Measurements from ENCODE around the gene CYTH4. TPM values are rescaled to one million over a fixed set of nuclear protein-coding genes. Genes with fewer than 3 reads are reported as not detected.

CYTH4 gene
- polyA plus RNA-seq, 1 donor (not counting 4 experiments of a cell fraction or from before 2014, with no cell fraction given) = 0.05 TPM

DNA sequence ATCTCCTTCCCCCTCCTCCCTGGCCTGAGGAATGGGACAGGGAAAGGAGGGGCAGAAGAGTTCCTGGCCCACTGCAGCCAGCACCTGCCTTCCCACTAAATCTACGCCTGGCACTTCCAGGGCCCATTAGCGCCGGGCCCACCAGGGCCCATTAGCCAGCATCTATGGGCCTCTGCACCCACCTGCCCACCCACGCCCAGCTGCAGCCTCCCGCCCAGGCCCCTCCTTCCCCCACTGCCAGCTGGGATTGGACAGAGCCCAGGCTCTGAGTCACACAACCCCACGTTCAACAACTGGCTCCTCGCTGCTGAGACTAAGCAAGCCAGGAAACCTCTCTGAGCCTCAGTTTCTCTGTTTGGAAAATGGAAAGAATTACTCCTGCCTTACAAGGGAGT lies 48.7 kb downstream of the CYTH4 start:
- Histone ChIP-seq H3K4me2 (ENCODE audit: control insufficient read depth, extremely low read depth, insufficient read depth, low read depth, low read length) (no peak overlapping the region), H3K27me3 (ENCODE audit: control insufficient read depth, extremely low read depth, insufficient read depth, low read length) (peaks cover 23% of the 10 kb centered on the region), H3K9me3 (ENCODE audit: control insufficient read depth, low read depth, low read length) (no peaks in the 10 kb centered on the region), H2AFZ (ENCODE audit: control insufficient read depth, low read length) (no peak overlapping the region), H3K27ac (ENCODE audit: control insufficient read depth, insufficient read depth, low read length) (no peak overlapping the region), H3K79me2 (ENCODE audit: control insufficient read depth, insufficient read depth, low read length) (no peaks in the 10 kb centered on the region), H3K9ac (ENCODE audit: control insufficient read depth, extremely low read depth, insufficient read depth, low read length) (no peak overlapping the region), H3K4me1 (ENCODE audit: control insufficient read depth, extremely low read depth, insufficient read depth, low read length) (peaks cover 52% of the 10 kb centered on the region), H3K36me3 (ENCODE audit: control insufficient read depth in 2 of 2, extremely low read depth in 1 of 2, insufficient read depth in 2 of 2, low read length in 2 of 2) (no peaks in the 10 kb centered on the region), H3K4me3 (ENCODE audit: control insufficient read depth in 2 of 3, extremely low read depth in 1 of 3, insufficient read depth in 2 of 3, low read depth in 1 of 3, low read length in 3 of 3) (no peak overlapping the region), H3K9me1 (ENCODE audit: control insufficient read depth, extremely low read depth, insufficient read depth, low read length) (no peaks in the 10 kb centered on the region), H4K20me1 (ENCODE audit: control insufficient read depth, extremely low read depth, insufficient read depth, low read length) (no peaks in the 10 kb centered on the region)
- DNase-seq (ENCODE audit: low read depth, low spot score) = no peak
- peak; percentile 67 for FAIRE-seq
- dilution Hi-C loops (cut with MboI; ENCODE audit: extremely low pct_ligation_motif_present, low sequenced_read_pairs) = no loop called here
- TF ChIP-seq EZH2 (IDR thresholded peaks at IDR 0.05; ENCODE audit: low read length) (no peak), CTCF (optimal IDR thresholded peaks at IDR 0.05 in 1 of 3, IDR thresholded peaks at IDR 0.05 in 1 of 3, conservative IDR thresholded peaks at IDR 0.05 in 1 of 3; ENCODE audit: extremely low read depth in 1 of 3, insufficient read depth in 2 of 3, low read length in 3 of 3) (no peak)

- H3K79me2 ChIP-seq (ENCODE audit: control insufficient read depth, insufficient read depth, low read length) = no peaks in the 10 kb centered on the region
- H3K9me1 ChIP-seq (ENCODE audit: control insufficient read depth, extremely low read depth, insufficient read depth, low read length) = no peaks in the 10 kb centered on the region
- peaks cover 23% of the 10 kb centered on the region for H3K27me3 ChIP-seq (ENCODE audit: control insufficient read depth, extremely low read depth, insufficient read depth, low read length)
- no peak overlapping the region for H3K4me2 ChIP-seq (ENCODE audit: control insufficient read depth, extremely low read depth, insufficient read depth, low read depth, low read length)
- FAIRE-seq (no peak), DNase-seq (ENCODE audit: low read depth, low spot score) (no peak)
- H3K9ac ChIP-seq (ENCODE audit: control insufficient read depth, extremely low read depth, insufficient read depth, low read length) = no peak overlapping the region
- no peaks in the 10 kb centered on the region for H4K20me1 ChIP-seq (ENCODE audit: control insufficient read depth, extremely low read depth, insufficient read depth, low read length)
- no peak overlapping the region for H3K4me3 ChIP-seq (ENCODE audit: control insufficient read depth in 2 of 3, extremely low read depth in 1 of 3, insufficient read depth in 2 of 3, low read depth in 1 of 3, low read length in 3 of 3)
- dilution Hi-C loops (cut with MboI; ENCODE audit: extremely low pct_ligation_motif_present, low sequenced_read_pairs) = no loop called here
- TF ChIP-seq EZH2 (IDR thresholded peaks at IDR 0.05; ENCODE audit: low read length) (no peak), CTCF (optimal IDR thresholded peaks at IDR 0.05 in 1 of 3, IDR thresholded peaks at IDR 0.05 in 1 of 3, conservative IDR thresholded peaks at IDR 0.05 in 1 of 3; ENCODE audit: extremely low read depth in 1 of 3, insufficient read depth in 2 of 3, low read length in 3 of 3) (peak in 1 of 3 experiments; percentile 31)
- H3K27ac ChIP-seq (ENCODE audit: control insufficient read depth, insufficient read depth, low read length) = no peak overlapping the region
- no peaks in the 10 kb centered on the region for H3K36me3 ChIP-seq (ENCODE audit: control insufficient read depth in 2 of 2, extremely low read depth in 1 of 2, insufficient read depth in 2 of 2, low read length in 2 of 2)
- H2AFZ ChIP-seq (ENCODE audit: control insufficient read depth, low read length) = no peak overlapping the region
- H3K9me3 ChIP-seq (ENCODE audit: control insufficient read depth, low read depth, low read length) = no peaks in the 10 kb centered on the region
- peaks cover 52% of the 10 kb centered on the region for H3K4me1 ChIP-seq (ENCODE audit: control insufficient read depth, extremely low read depth, insufficient read depth, low read length)
These were observed 49.7 kb downstream of the CYTH4 start for GRCh38 chr22:37331856-37332536.
